IMR-90 (cell line): Measurements from ENCODE around the gene CAV2. TPM values are rescaled to one million over a fixed set of nuclear protein-coding genes. Genes with fewer than 3 reads are reported as not detected.

Experiments
- ATAC-seq: fragments of 200-7000 bp; cut with Tn5 transposase; 2 replicates; pipeline ENCODE4 v1.9.1; 2020; ENCODE audit warnings: low read depth, mild to moderate bottlenecking, moderate library complexity
- BruUV-seq: library from RNA; stranded (reverse); fragments of 400-500 nt; replicated peaks from 2 replicates; lab custom pipeline; 2021; lab: Mats Ljungman, UMichigan
- CTCF ChIA-PET: fragments of 300-600 bp; formaldehyde crosslinking; extraction: SDS; loops from one replicate; lab custom pipeline; 2021; ENCODE audit warnings: antibody characterized with exemption; lab: Yijun Ruan, JAX
- POLR2A ChIA-PET: fragments of 300-600 bp; sonication (Branson Sonifier 250); formaldehyde crosslinking; loops from one replicate; lab custom pipeline; 2022; ENCODE audit warnings: antibody characterized with exemption; ENCODE audit not compliant: unreplicated experiment; lab: Charles Lee
- DNase-seq: peaks from one replicate; pipeline ENCODE4 v3.0.0; 2013
- H2AFZ ChIP-seq: replicated peaks from 2 replicates; pipeline ENCODE3; 2013; ENCODE audit warnings: low read length, mild to moderate bottlenecking; ENCODE audit not compliant: poor library complexity
- H2AK5ac ChIP-seq: 2 replicates; pipeline ENCODE4 v1.6.1; 2013; ENCODE audit warnings: low read depth, low read length, inconsistent platforms
- H2AK9ac ChIP-seq: replicated peaks from 2 replicates; pipeline ENCODE3; 2013; ENCODE audit warnings: mild to moderate bottlenecking, low read depth, low read length, moderate library complexity; ENCODE audit not compliant: poor library complexity
- H2BK120ac ChIP-seq: 2 replicates; pipeline ENCODE4 v1.6.1; 2013; ENCODE audit warnings: low read depth, low read length, inconsistent platforms
- H2BK15ac ChIP-seq: 3 replicates; pipeline ENCODE4 v1.6.1; 2013; ENCODE audit warnings: low read depth, low read length, inconsistent platforms
- H2BK20ac ChIP-seq: 2 replicates; pipeline ENCODE4 v1.6.1; 2013; ENCODE audit warnings: low read depth, mild to moderate bottlenecking, inconsistent platforms, low read length, moderate library complexity
- H2BK5ac ChIP-seq: 2 replicates; pipeline ENCODE4 v1.6.1; 2013; ENCODE audit warnings: mild to moderate bottlenecking, low read depth, low read length, inconsistent platforms; ENCODE audit not compliant: poor library complexity, severe bottlenecking
- H3K14ac ChIP-seq: replicated peaks from 2 replicates; pipeline ENCODE4 v1.6.1; 2013; ENCODE audit warnings: low read depth, low read length, inconsistent platforms
- H3K18ac ChIP-seq: 2 replicates; pipeline ENCODE4 v1.6.1; 2013; ENCODE audit warnings: low read depth, low read length, control low read depth
- H3K23ac ChIP-seq: 2 replicates; pipeline ENCODE4 v1.6.1; 2013; ENCODE audit warnings: low read depth, low read length, inconsistent platforms
- H3K27ac ChIP-seq: 2 replicates; pipeline ENCODE4 v1.5.1; 2013; ENCODE audit warnings: mild to moderate bottlenecking, control low read depth, low read length; ENCODE audit not compliant: insufficient read depth
- H3K27me3 ChIP-seq: 2 replicates; pipeline ENCODE4 v1.6.1; 2013; ENCODE audit warnings: low read length; ENCODE audit not compliant: control insufficient read depth, insufficient read depth
- H3K36me3 ChIP-seq: 2 replicates; pipeline ENCODE4 v1.6.1; 2013; ENCODE audit warnings: low read length, mixed read lengths; ENCODE audit not compliant: control insufficient read depth, insufficient read depth
- H3K4ac ChIP-seq: 2 replicates; pipeline ENCODE4 v1.6.1; 2013; ENCODE audit warnings: low read depth, low read length, inconsistent platforms
- H3K4me1 ChIP-seq: 2 replicates; pipeline ENCODE4 v1.6.1; 2013; ENCODE audit warnings: low read length, mixed read lengths; ENCODE audit not compliant: control insufficient read depth, insufficient read depth
- H3K4me2 ChIP-seq: 2 replicates; pipeline ENCODE4 v1.6.1; 2013; ENCODE audit warnings: low read depth, mild to moderate bottlenecking, control low read depth, low read length, moderate library complexity
- H3K4me3 ChIP-seq: 2 replicates; pipeline ENCODE4 v1.5.1; 2013; ENCODE audit warnings: low read depth, mild to moderate bottlenecking, control low read depth, low read length, moderate library complexity; ENCODE audit not compliant: insufficient read depth
- H3K56ac ChIP-seq: 2 replicates; pipeline ENCODE4 v1.6.1; 2013; ENCODE audit warnings: low read length, inconsistent platforms; ENCODE audit not compliant: insufficient read depth; ENCODE audit errors: extremely low read depth
- H3K79me1 ChIP-seq, 2 experiments: 2 replicates each; pipeline ENCODE4 v1.6.1; 2013; ENCODE audit warnings: low read length in 2 of 2, inconsistent platforms in 1 of 2, low read depth in 1 of 2
- H3K9ac ChIP-seq: 2 replicates; pipeline ENCODE4 v1.6.1; 2013; ENCODE audit warnings: low read depth, low read length, control low read depth
- H3K9me1 ChIP-seq: 2 replicates; pipeline ENCODE4 v1.6.1; 2013; ENCODE audit warnings: low read length, inconsistent platforms; ENCODE audit not compliant: insufficient read depth
- H3K9me3 ChIP-seq: 2 replicates; pipeline ENCODE4 v1.6.1; 2013; ENCODE audit warnings: low read length; ENCODE audit not compliant: control insufficient read depth, insufficient read depth
- H4K20me1 ChIP-seq: 2 replicates; pipeline ENCODE4 v1.6.1; 2013; ENCODE audit warnings: low read length, inconsistent platforms; ENCODE audit not compliant: insufficient read depth
- H4K5ac ChIP-seq: 2 replicates; pipeline ENCODE4 v1.6.1; 2013; ENCODE audit warnings: mild to moderate bottlenecking, low read depth, low read length, control low read depth
- H4K8ac ChIP-seq, 2 experiments: 2 replicates each; pipeline ENCODE4 v1.6.1; 2013; ENCODE audit warnings: low read depth in 2 of 2, low read length in 2 of 2, control low read depth in 1 of 2, inconsistent platforms in 1 of 2
- H4K91ac ChIP-seq: 2 replicates; pipeline ENCODE4 v1.6.1; 2013; ENCODE audit warnings: low read depth, low read length, inconsistent platforms; ENCODE audit not compliant: insufficient read depth
- BHLHE40 ChIP-seq: fragments of 150-350 bp; IDR thresholded peaks from 2 replicates; pipeline ENCODE4 v1.6.1; 2016; ENCODE audit warnings: mild to moderate bottlenecking, low read depth, low read length
- CEBPB ChIP-seq: IDR thresholded peaks from 2 replicates; pipeline ENCODE4 v1.6.1; 2012; ENCODE audit warnings: low read depth, low read length, improper control_type of control experiment
- CTCF ChIP-seq: conservative IDR thresholded peaks from 2 replicates; pipeline ENCODE4 v1.5.1; 2012; ENCODE audit warnings: mild to moderate bottlenecking, low read depth, low read length, improper control_type of control experiment
- MAFK ChIP-seq: IDR thresholded peaks from 2 replicates; pipeline ENCODE4 v1.6.1; 2012; ENCODE audit warnings: low read depth, low read length, improper control_type of control experiment
- MXI1 ChIP-seq: IDR thresholded peaks from 2 replicates; pipeline ENCODE4 v1.6.1; 2012; ENCODE audit warnings: low read depth, mild to moderate bottlenecking, low read length, moderate library complexity, borderline replicate concordance
- POLR2A ChIP-seq: IDR thresholded peaks from 2 replicates; pipeline ENCODE4 v1.6.1; 2012; ENCODE audit warnings: mild to moderate bottlenecking, low read depth, low read length
- RCOR1 ChIP-seq: IDR thresholded peaks from 2 replicates; pipeline ENCODE4 v1.6.1; 2012; ENCODE audit warnings: mild to moderate bottlenecking, low read length, improper control_type of control experiment; ENCODE audit not compliant: insufficient replicate concordance
- RFX5 ChIP-seq: IDR thresholded peaks from 2 replicates; pipeline ENCODE4 v1.8.0; 2012; ENCODE audit warnings: low read depth, mild to moderate bottlenecking, low read length, moderate library complexity
- dilution Hi-C: fragments of 300-500 bp; cut with HindIII; formaldehyde crosslinking; loops from one replicate; pipeline ENCODE4 v1.14.3; 2018; ENCODE audit warnings: low sequenced_read_pairs; ENCODE audit not compliant: unreplicated experiment
- in situ Hi-C: fragments of 300-500 bp; cut with MboI; formaldehyde crosslinking; loops from 3 replicates; pipeline ENCODE4 v1.14.3; 2019; ENCODE audit warnings: low sequenced_read_pairs, inconsistent platforms, mixed read lengths
- intact Hi-C: fragments of 100-400 bp; cut with micrococcal nuclease; formaldehyde crosslinking; loops from 2 replicates; pipeline ENCODE4 v1.10.0; 2022
- polyA plus RNA-seq, 3 experiments: library from polyadenylated mRNA; depleted of rRNA; stranded (reverse); fragments of >200 nt; gene quantifications; 2 replicates each; pipeline ENCODE4 v1.2.3, GENCODE V29; 2012; ENCODE audit warnings: low replicate concordance in 1 of 3
- total RNA-seq: library from RNA; depleted of rRNA; stranded (reverse); fragments of >200 nt; gene quantifications from 2 replicates; pipeline ENCODE4 v1.2.3, GENCODE V29; 2012
- TF ChIP-seq, protein P1 (sequence below): fragments of 150-350 bp; IDR thresholded peaks from 2 replicates; pipeline ENCODE4 v1.6.1; 2016; ENCODE audit warnings: low read depth, mild to moderate bottlenecking, low read length, moderate library complexity, borderline replicate concordance

Gene CAV2
- total and polyA plus RNA-seq, 2 of the 4 experiments (the other 2 are of a cell fraction) = 199 to 265 TPM

DNA sequence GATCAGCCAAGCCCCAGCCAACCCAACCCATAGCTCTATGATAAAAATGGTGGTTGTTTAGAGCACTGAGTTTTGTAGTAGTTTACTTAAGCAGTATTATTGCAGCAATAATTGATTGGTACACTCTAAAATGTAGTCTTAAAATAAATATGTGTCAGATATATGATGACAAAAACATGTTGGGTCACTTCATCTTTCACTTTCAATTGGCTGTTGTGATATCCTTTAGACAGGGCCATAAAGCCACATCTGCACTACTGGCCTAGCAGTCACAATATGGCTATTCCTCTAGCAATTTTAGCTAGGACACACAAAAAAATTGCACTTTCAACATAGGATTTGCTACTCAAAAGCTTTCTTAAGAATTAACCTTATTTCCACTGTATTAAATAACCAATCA lies 19.4 kb downstream of the CAV2 start:
- DNase-seq (no peak), ATAC-seq (no peak)
- no peak overlapping the region for H2AFZ ChIP-seq
- H3K4me1 ChIP-seq = peaks cover 7% of the 10 kb centered on the region
- CTCF ChIA-PET = no interaction called here
- peak overlapping the region; percentile 24; the same call in 1 of the 2 replicates for H3K4ac ChIP-seq
- H2BK120ac ChIP-seq = no peak overlapping the region
- no peaks in the 10 kb centered on the region for H3K27me3 ChIP-seq
- no peak overlapping the region for H2AK9ac ChIP-seq
- no peak overlapping the region for H3K23ac ChIP-seq
- no peaks in the 10 kb centered on the region for H3K9me3 ChIP-seq
- POLR2A ChIA-PET = no interaction called here
- H4K5ac ChIP-seq = no peak overlapping the region
- H4K91ac ChIP-seq = no peak overlapping the region
- no peak overlapping the region for H4K8ac ChIP-seq
- no peak for TF ChIP-seq CTCF
- TF ChIP-seq RFX5 = no peak
- no peak for TF ChIP-seq RCOR1
- no peak for TF ChIP-seq MAFK
- no peak for TF ChIP-seq POLR2A
- no peak for TF ChIP-seq BHLHE40
- TF ChIP-seq, protein P1, sequence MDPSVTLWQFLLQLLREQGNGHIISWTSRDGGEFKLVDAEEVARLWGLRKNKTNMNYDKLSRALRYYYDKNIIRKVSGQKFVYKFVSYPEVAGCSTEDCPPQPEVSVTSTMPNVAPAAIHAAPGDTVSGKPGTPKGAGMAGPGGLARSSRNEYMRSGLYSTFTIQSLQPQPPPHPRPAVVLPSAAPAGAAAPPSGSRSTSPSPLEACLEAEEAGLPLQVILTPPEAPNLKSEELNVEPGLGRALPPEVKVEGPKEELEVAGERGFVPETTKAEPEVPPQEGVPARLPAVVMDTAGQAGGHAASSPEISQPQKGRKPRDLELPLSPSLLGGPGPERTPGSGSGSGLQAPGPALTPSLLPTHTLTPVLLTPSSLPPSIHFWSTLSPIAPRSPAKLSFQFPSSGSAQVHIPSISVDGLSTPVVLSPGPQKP = no peak
- no peak for TF ChIP-seq CEBPB
- no peak for TF ChIP-seq MXI1
- H4K20me1 ChIP-seq = no peaks in the 10 kb centered on the region
- peak overlapping the region; percentile 44; the same call in 1 of the 2 replicates for H3K14ac ChIP-seq
- H3K79me1 ChIP-seq = peaks cover 0 to 11% of the 10 kb centered on the region in 2 experiments; a peak in 2 of 4 replicates
- H2BK20ac ChIP-seq = no peak overlapping the region
- peak overlapping the region; percentile 85 for H2AK5ac ChIP-seq
- BruUV-seq = no TSS peak
- H3K9me1 ChIP-seq = peaks cover 7% of the 10 kb centered on the region; the same call in 1 of the 2 replicates
- in situ Hi-C loops = no loop called here
- peak overlapping the region; percentile 23; the same call in 1 of the 3 replicates for H2BK15ac ChIP-seq
- H3K18ac ChIP-seq = no peak overlapping the region
- H3K9ac ChIP-seq = no peak overlapping the region
- intact Hi-C loops = no loop called here
- H3K4me3 ChIP-seq = no peak overlapping the region
- dilution Hi-C loops = loop anchor here (25.0 kb wide), 1 partner anchor 257 kb away; no protein-coding TSS in a partner anchor
- H3K36me3 ChIP-seq = no peaks in the 10 kb centered on the region
- H3K4me2 ChIP-seq = no peak overlapping the region
- H2BK5ac ChIP-seq = no peak overlapping the region
- H3K56ac ChIP-seq = no peak overlapping the region
- no peak overlapping the region for H3K27ac ChIP-seq
